H54 (cell line): ENCODE results near the gene SELENOO.

ENCODE experiments used
- DNase-seq: peaks from one replicate; pipeline ENCODE4 v3.0.0; 2011; ENCODE audit warnings: low spot score, mixed read lengths; ENCODE audit not compliant: insufficient read length
- FAIRE-seq: peaks from 3 replicates; lab custom pipeline; 2011; peaks lifted over from hg19 to GRCh38; lab: Jason Lieb, UNC
- POLR2A ChIP-seq: IDR thresholded peaks from 2 replicates; pipeline ENCODE4 v1.6.1; 2011; ENCODE audit warnings: low read depth, mild to moderate bottlenecking, low read length

SELENOO gene, protein sequence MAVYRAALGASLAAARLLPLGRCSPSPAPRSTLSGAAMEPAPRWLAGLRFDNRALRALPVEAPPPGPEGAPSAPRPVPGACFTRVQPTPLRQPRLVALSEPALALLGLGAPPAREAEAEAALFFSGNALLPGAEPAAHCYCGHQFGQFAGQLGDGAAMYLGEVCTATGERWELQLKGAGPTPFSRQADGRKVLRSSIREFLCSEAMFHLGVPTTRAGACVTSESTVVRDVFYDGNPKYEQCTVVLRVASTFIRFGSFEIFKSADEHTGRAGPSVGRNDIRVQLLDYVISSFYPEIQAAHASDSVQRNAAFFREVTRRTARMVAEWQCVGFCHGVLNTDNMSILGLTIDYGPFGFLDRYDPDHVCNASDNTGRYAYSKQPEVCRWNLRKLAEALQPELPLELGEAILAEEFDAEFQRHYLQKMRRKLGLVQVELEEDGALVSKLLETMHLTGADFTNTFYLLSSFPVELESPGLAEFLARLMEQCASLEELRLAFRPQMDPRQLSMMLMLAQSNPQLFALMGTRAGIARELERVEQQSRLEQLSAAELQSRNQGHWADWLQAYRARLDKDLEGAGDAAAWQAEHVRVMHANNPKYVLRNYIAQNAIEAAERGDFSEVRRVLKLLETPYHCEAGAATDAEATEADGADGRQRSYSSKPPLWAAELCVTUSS

DNA sequence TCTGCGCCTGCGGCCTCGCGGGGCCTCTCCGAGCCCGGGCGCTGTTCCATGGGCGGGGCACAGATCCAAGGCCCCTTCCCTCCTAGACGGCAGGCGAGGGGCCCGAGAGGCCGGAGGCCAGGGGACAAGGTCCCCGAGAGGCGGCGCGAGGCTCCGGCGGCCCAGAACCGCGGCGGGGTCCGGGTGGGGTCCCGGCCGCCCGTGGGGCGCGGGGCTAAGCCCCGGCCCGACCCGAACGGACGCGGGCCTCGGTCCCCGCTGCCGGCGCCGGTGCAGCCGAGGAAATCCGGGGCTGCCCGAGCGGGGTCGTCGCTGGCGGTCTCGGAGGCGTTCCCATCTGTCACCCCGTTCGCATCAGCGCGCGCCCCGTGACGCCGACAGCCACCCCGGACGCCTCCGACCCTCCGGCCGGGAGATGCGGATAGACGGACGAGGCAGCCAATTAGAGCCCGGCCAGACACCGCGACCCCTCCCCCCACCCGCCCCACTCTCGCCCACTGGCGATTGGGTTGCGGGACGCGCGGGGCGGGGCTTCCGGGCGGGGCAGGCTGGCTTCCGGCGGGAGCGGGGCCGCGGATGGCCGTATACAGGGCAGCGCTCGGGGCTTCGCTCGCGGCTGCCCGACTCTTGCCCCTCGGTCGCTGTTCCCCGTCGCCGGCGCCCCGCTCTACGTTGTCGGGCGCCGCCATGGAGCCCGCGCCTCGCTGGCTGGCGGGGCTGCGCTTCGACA lies at the start of gene SELENOO:
Gene SELENOO, plus strand, starts transcription at position 551 of the 730 bp plus-strand sequence. Its CDS starts 26 bp downstream, at position 577.
- peak; percentile 50; the same call in 1 of the 2 replicates for TF ChIP-seq POLR2A
- peak; percentile 97 for DNase-seq
- FAIRE-seq: no peak

DNA sequence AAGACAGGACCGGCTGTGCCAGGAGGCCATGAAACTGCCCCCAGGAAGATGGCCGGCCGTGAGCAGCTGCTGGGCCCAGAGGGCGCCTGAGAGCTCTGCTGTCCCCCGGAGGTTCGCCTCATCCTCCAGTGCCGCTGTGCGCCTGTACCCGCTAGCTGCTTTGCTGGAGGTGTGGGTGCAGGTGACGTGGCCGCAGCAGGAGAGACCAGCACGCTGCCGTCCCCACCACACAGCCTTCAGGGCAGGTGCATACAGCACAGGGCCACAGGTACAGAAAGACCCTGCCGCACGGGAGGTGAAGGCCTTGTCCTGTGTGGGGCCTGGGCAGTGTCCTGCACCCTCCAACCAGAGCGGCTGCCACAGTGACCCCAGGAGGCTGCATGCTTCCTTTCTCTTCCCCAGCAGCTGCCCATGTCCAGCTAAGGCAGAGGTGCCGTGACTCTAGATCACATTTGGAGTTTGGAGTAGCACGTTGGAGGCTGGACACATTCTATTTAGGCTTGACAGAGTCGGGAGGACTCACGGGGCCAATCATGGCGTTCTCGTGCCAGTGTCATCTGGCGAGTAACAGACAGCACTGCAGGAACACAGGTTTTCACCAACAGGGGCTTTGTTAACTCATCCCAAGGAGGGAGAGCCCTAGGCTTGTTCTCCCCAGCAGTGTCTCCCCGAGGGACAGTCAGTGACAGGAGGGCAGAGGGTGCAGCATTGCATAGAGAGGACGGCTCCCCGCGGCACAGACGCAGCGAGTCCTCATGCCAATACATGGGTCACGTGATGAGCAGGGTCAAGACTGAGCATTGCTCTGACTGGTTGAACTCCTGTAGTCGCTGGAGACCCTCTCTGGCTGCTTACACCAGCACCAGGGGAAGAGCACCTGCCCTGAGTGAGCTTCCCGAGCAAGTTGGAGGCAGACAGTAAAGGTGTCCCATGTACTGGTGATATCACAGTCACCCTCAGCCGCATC lies 49.0 kb upstream of the SELENOO start:
- no peak for TF ChIP-seq POLR2A
- FAIRE-seq (no peak), DNase-seq (no peak)

DNA sequence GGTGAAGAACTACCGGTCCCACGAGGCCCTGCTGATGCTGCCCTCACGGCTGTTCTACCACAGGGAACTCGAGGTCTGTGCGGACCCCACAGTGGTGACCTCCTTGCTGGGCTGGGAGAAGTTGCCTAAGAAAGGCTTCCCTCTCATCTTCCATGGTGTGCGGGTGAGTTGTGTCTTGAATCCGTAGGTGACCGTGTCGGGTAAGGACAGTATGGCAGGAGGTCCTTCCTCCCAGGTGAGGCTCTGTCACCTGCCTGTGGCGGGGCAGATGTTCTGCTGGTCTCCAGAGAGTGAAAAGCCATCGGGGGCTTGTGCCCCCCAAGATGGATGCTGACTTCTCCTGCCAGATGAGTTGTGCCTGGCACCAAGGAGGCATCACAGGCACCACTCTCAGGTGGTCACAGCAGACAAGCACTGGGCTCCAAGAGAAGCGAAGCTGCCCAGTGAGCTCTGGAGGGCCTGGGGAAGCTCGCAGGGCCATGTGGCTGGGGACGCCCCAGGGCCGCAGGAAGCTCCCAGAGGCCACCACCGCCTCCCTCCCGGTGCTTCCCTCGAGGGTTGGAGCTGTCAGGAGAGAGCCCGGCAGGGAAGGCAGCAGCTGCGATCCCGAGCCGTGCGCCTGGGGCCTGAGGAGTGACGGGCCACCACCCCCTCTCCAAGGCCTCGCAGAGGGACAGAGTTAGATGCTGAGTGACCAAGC lies 47.6 kb upstream of the SELENOO start:
- TF ChIP-seq POLR2A: no peak
- FAIRE-seq (no peak), DNase-seq (no peak)

DNA sequence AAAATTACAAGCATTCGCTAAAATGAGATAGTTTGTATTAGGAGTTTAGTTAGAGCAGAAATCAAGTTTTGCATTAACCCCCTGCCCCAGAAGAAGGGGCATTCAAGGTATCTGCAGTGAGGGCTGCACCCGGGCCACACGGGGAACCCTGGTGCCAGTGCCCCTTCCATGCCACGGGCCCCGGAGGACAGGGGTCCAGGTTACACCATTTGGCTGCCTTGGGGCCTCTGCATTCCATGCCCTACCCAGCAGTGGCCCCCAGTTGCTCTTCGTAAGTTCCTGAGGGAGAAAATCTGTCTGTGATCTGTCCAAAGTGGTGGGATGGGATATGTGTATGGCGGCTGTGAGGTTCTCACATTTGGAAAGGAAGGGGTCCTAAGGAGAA lies 47.1 kb upstream of the SELENOO start:
- no peak for TF ChIP-seq POLR2A
- FAIRE-seq (no peak), DNase-seq (no peak)

DNA sequence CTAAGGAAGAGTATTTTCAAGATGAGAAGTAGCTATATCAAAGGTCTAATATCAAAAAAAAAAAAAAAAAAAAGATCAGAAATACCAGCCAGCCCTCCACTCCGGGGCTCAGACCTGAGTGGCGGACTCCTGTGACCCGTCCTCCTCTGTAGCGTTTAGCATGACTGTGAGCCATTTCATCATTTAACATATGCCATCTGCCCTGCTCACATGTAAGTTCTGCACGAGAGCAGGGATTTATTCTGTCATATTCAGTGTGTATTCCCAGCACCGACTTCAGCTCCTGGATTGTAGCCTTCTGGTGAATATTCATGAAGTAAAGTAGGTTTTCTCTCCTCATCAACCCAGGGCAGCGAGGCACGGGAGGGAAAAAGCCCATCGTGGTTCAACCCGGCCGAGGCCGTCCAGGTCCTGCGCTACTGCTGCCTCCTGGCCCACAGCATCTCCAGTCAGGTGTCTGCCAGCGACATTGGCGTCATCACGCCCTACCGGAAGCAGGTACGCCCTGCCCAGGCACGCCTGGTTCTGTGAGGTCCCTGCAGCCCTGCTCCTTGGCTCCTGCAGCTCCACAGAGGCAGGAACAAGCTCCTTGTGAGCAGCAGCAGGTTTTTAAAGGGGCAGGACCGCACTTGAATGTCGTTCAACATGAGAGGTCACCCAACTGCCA lies 43.0 kb upstream of the SELENOO start:
- DNase-seq: no peak

DNA sequence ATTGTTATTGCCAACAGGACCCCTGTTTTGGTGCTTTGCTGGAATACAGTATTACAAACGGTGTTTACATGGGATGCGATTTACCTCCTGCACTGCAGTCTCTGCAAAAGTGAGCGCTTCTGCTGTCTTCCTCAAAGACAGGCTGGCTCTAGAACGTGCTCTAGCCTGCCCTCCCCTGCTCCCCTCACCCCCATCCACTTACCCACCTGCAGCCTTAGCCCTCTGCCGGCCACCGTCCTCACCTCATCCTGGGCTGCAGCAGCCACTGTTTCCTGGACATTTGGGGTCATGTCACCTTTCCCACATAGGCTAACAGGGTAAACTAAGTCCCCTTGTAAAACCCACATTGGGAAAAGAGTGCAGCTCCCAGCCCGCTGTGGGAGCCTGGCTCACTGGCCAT lies 39.9 kb upstream of the SELENOO start:
- no peak for TF ChIP-seq POLR2A
- FAIRE-seq: no peak
- DNase-seq: no peak

More for the DNA sequence above, 43.0 kb upstream of the SELENOO start:
- no peak for FAIRE-seq
- TF ChIP-seq POLR2A: no peak

DNA sequence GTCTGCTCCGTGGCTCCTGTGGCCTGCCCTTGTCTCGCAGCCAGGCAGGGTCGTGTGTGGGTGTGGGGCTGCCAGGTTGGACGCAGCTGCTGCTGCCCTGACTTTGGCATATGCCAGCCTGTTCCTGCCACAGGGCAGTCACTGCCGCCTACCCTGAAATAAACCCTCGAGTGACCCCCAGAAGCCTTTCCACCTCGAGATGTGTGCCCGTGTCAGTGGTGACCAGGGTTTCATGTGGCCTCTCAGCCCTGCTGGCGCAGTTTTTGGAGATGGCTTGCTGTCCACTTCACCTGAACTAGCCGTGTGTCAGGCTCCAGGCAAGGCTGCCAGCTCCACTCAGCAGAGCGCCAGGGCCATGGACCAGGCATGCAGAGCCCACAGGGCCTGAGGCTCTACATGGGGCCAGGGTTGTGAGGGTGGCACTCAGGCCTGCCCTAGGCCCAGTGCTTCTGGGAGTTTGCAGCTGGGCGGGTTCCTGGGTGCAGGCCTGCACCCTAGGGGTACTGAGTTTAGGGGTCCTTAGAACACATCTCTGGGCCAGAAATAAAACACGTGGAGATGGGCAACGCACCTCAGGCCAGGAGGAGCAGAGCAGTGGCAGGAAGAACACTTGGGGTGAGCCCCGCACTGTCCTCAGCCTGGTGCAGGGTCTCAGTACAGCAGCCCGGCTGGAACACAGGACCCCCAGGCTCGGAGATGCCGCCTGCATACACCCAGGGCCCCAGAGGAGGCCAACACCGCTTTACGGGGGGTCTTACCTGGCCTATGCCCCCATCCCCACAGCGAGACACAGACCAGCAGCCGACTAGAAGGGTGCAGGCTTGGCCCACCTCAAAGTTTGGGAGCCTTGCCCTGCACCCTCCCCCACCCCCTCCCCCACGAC lies 39.1 kb upstream of the SELENOO start:
- FAIRE-seq: no peak
- TF ChIP-seq POLR2A: no peak

DNA sequence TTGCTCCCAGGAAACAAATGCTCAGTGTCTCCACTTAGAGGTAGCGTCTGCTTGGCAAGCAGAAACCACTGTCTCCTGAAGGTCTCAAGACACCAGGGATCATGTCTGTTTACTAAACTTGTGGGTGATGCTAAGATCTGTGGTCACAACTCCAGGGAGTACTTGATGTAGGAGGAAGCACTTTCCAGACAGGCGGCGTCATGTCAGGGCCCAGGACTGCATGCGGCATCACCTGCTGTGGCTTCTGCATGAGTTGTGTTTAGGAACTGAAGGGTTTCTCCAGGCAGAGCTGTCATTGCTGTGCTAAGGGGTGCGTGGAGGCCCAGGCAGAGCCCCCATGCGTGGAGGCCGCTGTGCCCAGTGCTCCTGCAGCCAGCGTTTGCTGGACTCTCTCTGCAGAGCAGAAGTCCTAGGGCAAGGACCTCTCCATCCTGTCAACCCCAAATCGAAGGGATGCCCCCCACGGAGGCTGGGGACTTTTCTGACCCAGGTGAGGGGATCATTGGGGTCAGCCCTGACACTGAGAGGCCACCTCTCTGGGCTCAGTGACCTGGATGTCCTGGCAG lies 38.3 kb upstream of the SELENOO start:
- no peak for DNase-seq
- FAIRE-seq: no peak
- TF ChIP-seq POLR2A: no peak

More for the DNA sequence above, 39.1 kb upstream of the SELENOO start:
- no peak for DNase-seq

DNA sequence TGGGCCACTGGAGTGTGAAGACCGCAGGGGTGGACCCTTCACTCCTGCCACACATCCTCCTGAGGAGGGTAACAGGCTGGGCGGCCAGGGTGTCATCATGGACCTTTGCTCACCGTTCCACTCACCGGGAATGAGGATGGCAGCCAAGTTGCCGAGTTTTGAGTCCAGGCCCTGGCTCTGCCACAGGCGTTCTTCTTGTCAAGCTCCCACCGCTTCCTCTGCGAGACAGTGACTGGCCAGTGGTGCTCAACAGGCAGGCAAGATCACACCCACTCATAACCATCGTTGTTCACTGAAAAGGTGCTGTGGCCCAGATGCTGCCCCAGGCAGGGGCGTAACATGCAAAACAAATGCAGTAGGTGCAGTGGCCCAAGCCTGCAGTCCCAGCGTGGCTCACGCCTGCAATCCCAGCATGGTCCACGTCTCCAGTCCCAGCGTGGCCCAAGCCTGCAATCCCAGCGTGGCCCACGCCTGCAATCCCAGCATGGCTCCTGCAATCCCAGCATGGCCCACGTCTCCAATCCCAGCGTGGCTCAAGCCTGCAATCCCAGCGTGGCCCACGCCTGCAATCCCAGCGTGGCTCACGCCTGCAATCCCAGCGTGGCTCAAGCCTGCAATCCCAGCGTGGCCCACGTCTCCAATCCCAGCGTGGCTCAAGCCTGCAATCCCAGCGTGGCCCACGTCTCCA lies 35.2 kb upstream of the SELENOO start:
- FAIRE-seq (no peak), DNase-seq (no peak)
- no peak for TF ChIP-seq POLR2A
